NCI-H2196 (cell line): ENCODE results near the gene STPG3.

Experiments used
- DNase-seq: peaks from one replicate; lab custom pipeline; 2025; ENCODE audit not compliant: unreplicated experiment; lab: John Stamatoyannopoulos, UW

STPG3 gene

GRCh38 chr9:137221506-137222111 is 29.5 kb upstream of the STPG3 start:
- peak; percentile 52 for DNase-seq

GRCh38 chr9:137222190-137223077 is 28.7 kb upstream of the STPG3 start, which contains the start of gene RNF208:
Gene RNF208, minus strand, starts transcription at chr9:137222240. Its CDS starts 1,028 bp downstream, at chr9:137221212.
- no peak for DNase-seq

GRCh38 chr9:137223078-137223970 is 27.8 kb upstream of the STPG3 start:
- DNase-seq, result peak; percentile 97

- no peak for DNase-seq
Observed at GRCh38 chr9:137224830-137225694, 26.0 kb upstream of the STPG3 start, which contains the start of gene CYSRT1. Gene CYSRT1, plus strand, starts transcription at chr9:137225174. Its CDS starts 448 bp downstream, at chr9:137225622.

GRCh38 chr9:137225699-137226331 is 25.3 kb upstream of the STPG3 start:
- DNase-seq, result no peak

- DNase-seq, result no peak
Observed at GRCh38 chr9:137226338-137227053, 24.6 kb upstream of the STPG3 start.

- DNase-seq, result peak; percentile 84
Observed at GRCh38 chr9:137227054-137227852, 23.8 kb upstream of the STPG3 start, which contains the start of gene RNF224. Gene RNF224, plus strand, starts transcription at chr9:137227502. Its CDS starts 834 bp downstream, at chr9:137228336.

- peak; percentile 20 for DNase-seq
Observed at GRCh38 chr9:137227853-137228505, 23.1 kb upstream of the STPG3 start.

GRCh38 chr9:137228506-137228967 is 22.5 kb upstream of the STPG3 start:
- DNase-seq, result peak; percentile 66

- DNase-seq, result no peak
Observed at GRCh38 chr9:137228968-137229896, 21.9 kb upstream of the STPG3 start.

- no peak for DNase-seq
Observed at GRCh38 chr9:137229903-137230704, 21.0 kb upstream of the STPG3 start.

GRCh38 chr9:137230705-137231371 is 20.2 kb upstream of the STPG3 start, which contains the start of gene SLC34A3:
Gene SLC34A3, plus strand, starts transcription at chr9:137230901. Its CDS starts 802 bp downstream, at chr9:137231703.
- no peak for DNase-seq

GRCh38 chr9:137231372-137232039 is 19.6 kb upstream of the STPG3 start:
- DNase-seq, result no peak

- no peak for DNase-seq
Observed at GRCh38 chr9:137232101-137232500, 19.0 kb upstream of the STPG3 start.
